GM21723 (cell line): ENCODE results near the gene TNS3.

ENCODE experiments used
- ATAC-seq: cut with Tn5 transposase; IDR thresholded peaks from one replicate; pipeline ENCODE4 v1.9.1; 2021; ENCODE audit warnings: mild to moderate bottlenecking, moderate library complexity; ENCODE audit not compliant: unreplicated experiment

TNS3 gene

GRCh38 chr7:47414342-47415317 lies 167.3 kb downstream of the TNS3 start:
- no peak for ATAC-seq

- no peak for ATAC-seq
Measured at GRCh38 chr7:47413526-47414341, 168.2 kb downstream of the TNS3 start.

- ATAC-seq, result no peak
Measured at GRCh38 chr7:47411901-47412300, 170.0 kb downstream of the TNS3 start.

- ATAC-seq, result no peak
Measured at GRCh38 chr7:47411281-47411869, 170.5 kb downstream of the TNS3 start.

GRCh38 chr7:47408675-47409074 lies 173.2 kb downstream of the TNS3 start:
- ATAC-seq, result no peak

GRCh38 chr7:47407821-47408674 lies 173.9 kb downstream of the TNS3 start:
- ATAC-seq, result no peak

- no peak for ATAC-seq
Measured at GRCh38 chr7:47407136-47407535, 174.8 kb downstream of the TNS3 start.

- no peak for ATAC-seq
Measured at GRCh38 chr7:47406801-47407129, 175.1 kb downstream of the TNS3 start.

- no peak for ATAC-seq
Measured at GRCh38 chr7:47405921-47406800, 175.8 kb downstream of the TNS3 start.

GRCh38 chr7:47405286-47405904 lies 176.5 kb downstream of the TNS3 start:
- ATAC-seq, result no peak

GRCh38 chr7:47404010-47404409 lies 177.9 kb downstream of the TNS3 start:
- ATAC-seq, result no peak

- no peak for ATAC-seq
Measured at GRCh38 chr7:47402941-47403866, 178.7 kb downstream of the TNS3 start.

GRCh38 chr7:47401611-47402570 lies 180.0 kb downstream of the TNS3 start:
- ATAC-seq, result no peak

GRCh38 chr7:47400741-47401206 lies 181.1 kb downstream of the TNS3 start:
- no peak for ATAC-seq

- ATAC-seq, result no peak
Measured at GRCh38 chr7:47400001-47400400, 181.9 kb downstream of the TNS3 start.

GRCh38 chr7:47394751-47395252 lies 187.1 kb downstream of the TNS3 start:
- ATAC-seq, result no peak

GRCh38 chr7:47394216-47394615 lies 187.7 kb downstream of the TNS3 start:
- ATAC-seq, result no peak
